WTC11 (cell line): ENCODE data around the gene PAK5. TPM values are rescaled to one million over a fixed set of nuclear protein-coding genes. Genes with fewer than 3 reads are reported as not detected.
"Not testable (repeated sequence)": the region's sequence is repeated elsewhere in the genome, so short reads cannot be mapped to it uniquely, and the experiment has no call there.

Source experiments
- ATAC-seq: fragments of 200-7000 bp; cut with Tn5 transposase; 2 replicates; pipeline ENCODE4 v1.10.0; 2021; ENCODE audit warnings: mild to moderate bottlenecking, moderate library complexity
- CTCF ChIA-PET: fragments of 300-600 bp; sonication (Branson Sonifier 250); formaldehyde crosslinking; loops from one replicate; lab custom pipeline; 2021; ENCODE audit warnings: antibody characterized with exemption; lab: Charles Lee
- POLR2A ChIA-PET: fragments of 350-600 bp; sonication (Branson Sonifier 250); formaldehyde crosslinking; loops from one replicate; lab custom pipeline; 2021; ENCODE audit warnings: antibody characterized with exemption; lab: Charles Lee
- DNase-seq: peaks from one replicate; pipeline ENCODE4 v3.0.0; 2021; ENCODE audit warnings: low spot score
- H3K27ac Mint-ChIP-seq: 2 replicates; pipeline ENCODE4 v1.8.0; 2021; ENCODE audit warnings: mixed read lengths
- H3K27me3 Mint-ChIP-seq: 2 replicates; pipeline ENCODE4 v1.8.0; 2021; ENCODE audit warnings: low read depth, mild to moderate bottlenecking, moderate library complexity, mixed read lengths
- H3K36me3 Mint-ChIP-seq: 2 replicates; pipeline ENCODE4 v1.8.0; 2021; ENCODE audit warnings: mixed read lengths
- H3K4me1 Mint-ChIP-seq: 2 replicates; pipeline ENCODE4 v1.8.0; 2022; ENCODE audit warnings: mixed read lengths
- H3K4me3 Mint-ChIP-seq: 2 replicates; pipeline ENCODE4 v1.8.0; 2021; ENCODE audit warnings: mild to moderate bottlenecking, moderate library complexity, mixed read lengths
- H3K9me3 Mint-ChIP-seq: 2 replicates; pipeline ENCODE4 v1.8.0; 2021; ENCODE audit warnings: mixed read lengths
- CREM ChIP-seq: sonication (generic); formaldehyde crosslinking; IDR thresholded peaks from 2 replicates; pipeline ENCODE4 v1.8.1; 2022; ENCODE audit warnings: mild to moderate bottlenecking, missing genetic modification reagents, moderate library complexity
- E2F1 ChIP-seq: sonication (generic); formaldehyde crosslinking; IDR thresholded peaks from 2 replicates; pipeline ENCODE4 v1.8.0; 2022; ENCODE audit warnings: mild to moderate bottlenecking, missing genetic modification reagents
- E2F5 ChIP-seq: sonication (generic); formaldehyde crosslinking; IDR thresholded peaks from 2 replicates; pipeline ENCODE4 v1.8.1; 2022; ENCODE audit warnings: mild to moderate bottlenecking, moderate library complexity, missing genetic modification reagents
- FOXK1 ChIP-seq: sonication (generic); formaldehyde crosslinking; IDR thresholded peaks from 2 replicates; pipeline ENCODE4 v1.8.0; 2022; ENCODE audit warnings: mild to moderate bottlenecking, moderate library complexity, missing genetic modification reagents
- GRHL2 ChIP-seq: fragments of 250-450 bp; sonication (Bioruptor Pico); IDR thresholded peaks from 2 replicates; pipeline ENCODE4 v1.8.0; 2022; ENCODE audit warnings: mild to moderate bottlenecking, moderate library complexity; ENCODE audit not compliant: insufficient replicate concordance, severe bottlenecking
- HMGA2 ChIP-seq: fragments of 250-450 bp; sonication (Bioruptor Pico); IDR thresholded peaks from 2 replicates; pipeline ENCODE4 v1.4.0; 2021; ENCODE audit warnings: mild to moderate bottlenecking, moderate library complexity
- JAZF1 ChIP-seq: fragments of 250-450 bp; sonication (Bioruptor Pico); IDR thresholded peaks from 2 replicates; pipeline ENCODE4 v1.9.0; 2021; ENCODE audit warnings: moderate library complexity, mild to moderate bottlenecking, inconsistent platforms
- MLX ChIP-seq: sonication (generic); formaldehyde crosslinking; IDR thresholded peaks from 2 replicates; pipeline ENCODE4 v1.8.1; 2023; ENCODE audit warnings: mild to moderate bottlenecking, missing genetic modification reagents, moderate library complexity
- NFATC4 ChIP-seq: fragments of 250-450 bp; sonication (Bioruptor Pico); IDR thresholded peaks from 2 replicates; pipeline ENCODE4 v1.9.0; 2021; ENCODE audit warnings: mild to moderate bottlenecking
- NFE2L1 ChIP-seq: sonication (generic); formaldehyde crosslinking; IDR thresholded peaks from 2 replicates; pipeline ENCODE4 v1.8.1; 2023; ENCODE audit warnings: missing genetic modification reagents
- NFYB ChIP-seq: sonication (generic); formaldehyde crosslinking; conservative IDR thresholded peaks from 2 replicates; pipeline ENCODE4 v1.8.0; 2022; ENCODE audit warnings: low read depth, missing genetic modification reagents
- NR3C1 ChIP-seq: sonication (generic); formaldehyde crosslinking; conservative IDR thresholded peaks from 2 replicates; pipeline ENCODE4 v1.8.1; 2023; ENCODE audit warnings: low read depth, mild to moderate bottlenecking, missing genetic modification reagents
- TCF7 ChIP-seq: sonication (generic); formaldehyde crosslinking; IDR thresholded peaks from 2 replicates; pipeline ENCODE4 v1.8.0; 2022; ENCODE audit warnings: mild to moderate bottlenecking, low read depth, missing genetic modification reagents, moderate library complexity
- TP53 ChIP-seq: sonication (generic); formaldehyde crosslinking; IDR thresholded peaks from 2 replicates; pipeline ENCODE4 v1.8.1; 2023; ENCODE audit warnings: mild to moderate bottlenecking, missing genetic modification reagents
- ZNF138 ChIP-seq: sonication (generic); formaldehyde crosslinking; conservative IDR thresholded peaks from 2 replicates; pipeline ENCODE4 v1.8.1; 2022; ENCODE audit warnings: mild to moderate bottlenecking, moderate library complexity, missing genetic modification reagents
- ZNF396 ChIP-seq: fragments of 250-450 bp; sonication (Bioruptor Pico); IDR thresholded peaks from 2 replicates; pipeline ENCODE4 v1.8.0; 2021; ENCODE audit warnings: mild to moderate bottlenecking, moderate library complexity, borderline replicate concordance
- ZNF416 ChIP-seq: fragments of 250-450 bp; sonication (Bioruptor Pico); IDR thresholded peaks from 2 replicates; pipeline ENCODE4 v1.9.0; 2021; ENCODE audit warnings: mild to moderate bottlenecking, inconsistent platforms
- total RNA-seq: library from RNA; stranded (reverse); gene quantifications from 3 replicates; pipeline ENCODE4 v1.2.3, GENCODE V29; 2021
- TF ChIP-seq, protein P1 (sequence below): fragments of 250-450 bp; sonication (Bioruptor Pico); IDR thresholded peaks from 2 replicates; pipeline ENCODE4 v1.9.0; 2021; ENCODE audit warnings: mild to moderate bottlenecking, borderline replicate concordance
- TF ChIP-seq, protein P2 (sequence below): sonication (generic); formaldehyde crosslinking; IDR thresholded peaks from 2 replicates; pipeline ENCODE4 v1.8.1; 2022; ENCODE audit warnings: low read depth, mild to moderate bottlenecking, moderate library complexity, missing genetic modification reagents, borderline replicate concordance
- TF ChIP-seq, protein P3 (sequence below): sonication (generic); formaldehyde crosslinking; IDR thresholded peaks from 2 replicates; pipeline ENCODE4 v1.8.0; 2022; ENCODE audit warnings: mild to moderate bottlenecking, missing genetic modification reagents

The PAK5 gene
- total RNA-seq, 1 experiment from 2014 or later: 0.31 TPM

DNA sequence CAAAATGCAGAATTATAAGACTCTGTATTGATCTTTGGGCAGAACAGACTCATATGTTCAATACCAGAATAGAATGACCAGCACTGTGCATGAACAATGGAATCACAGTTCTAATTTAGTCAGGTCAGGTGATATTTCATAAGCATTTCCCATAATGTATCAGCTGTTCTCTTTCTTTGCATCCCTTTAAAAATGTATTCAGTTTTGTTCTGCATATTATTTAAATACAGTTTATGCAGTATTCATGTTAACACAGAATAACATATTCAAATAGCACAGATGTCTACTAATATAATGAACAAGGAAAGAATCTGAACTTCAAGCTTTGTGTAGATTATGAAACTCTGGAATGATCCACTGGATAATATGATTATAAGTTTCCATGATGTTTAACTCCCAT is 196.0 kb downstream of the PAK5 start (continued):
- TF ChIP-seq, protein P1, sequence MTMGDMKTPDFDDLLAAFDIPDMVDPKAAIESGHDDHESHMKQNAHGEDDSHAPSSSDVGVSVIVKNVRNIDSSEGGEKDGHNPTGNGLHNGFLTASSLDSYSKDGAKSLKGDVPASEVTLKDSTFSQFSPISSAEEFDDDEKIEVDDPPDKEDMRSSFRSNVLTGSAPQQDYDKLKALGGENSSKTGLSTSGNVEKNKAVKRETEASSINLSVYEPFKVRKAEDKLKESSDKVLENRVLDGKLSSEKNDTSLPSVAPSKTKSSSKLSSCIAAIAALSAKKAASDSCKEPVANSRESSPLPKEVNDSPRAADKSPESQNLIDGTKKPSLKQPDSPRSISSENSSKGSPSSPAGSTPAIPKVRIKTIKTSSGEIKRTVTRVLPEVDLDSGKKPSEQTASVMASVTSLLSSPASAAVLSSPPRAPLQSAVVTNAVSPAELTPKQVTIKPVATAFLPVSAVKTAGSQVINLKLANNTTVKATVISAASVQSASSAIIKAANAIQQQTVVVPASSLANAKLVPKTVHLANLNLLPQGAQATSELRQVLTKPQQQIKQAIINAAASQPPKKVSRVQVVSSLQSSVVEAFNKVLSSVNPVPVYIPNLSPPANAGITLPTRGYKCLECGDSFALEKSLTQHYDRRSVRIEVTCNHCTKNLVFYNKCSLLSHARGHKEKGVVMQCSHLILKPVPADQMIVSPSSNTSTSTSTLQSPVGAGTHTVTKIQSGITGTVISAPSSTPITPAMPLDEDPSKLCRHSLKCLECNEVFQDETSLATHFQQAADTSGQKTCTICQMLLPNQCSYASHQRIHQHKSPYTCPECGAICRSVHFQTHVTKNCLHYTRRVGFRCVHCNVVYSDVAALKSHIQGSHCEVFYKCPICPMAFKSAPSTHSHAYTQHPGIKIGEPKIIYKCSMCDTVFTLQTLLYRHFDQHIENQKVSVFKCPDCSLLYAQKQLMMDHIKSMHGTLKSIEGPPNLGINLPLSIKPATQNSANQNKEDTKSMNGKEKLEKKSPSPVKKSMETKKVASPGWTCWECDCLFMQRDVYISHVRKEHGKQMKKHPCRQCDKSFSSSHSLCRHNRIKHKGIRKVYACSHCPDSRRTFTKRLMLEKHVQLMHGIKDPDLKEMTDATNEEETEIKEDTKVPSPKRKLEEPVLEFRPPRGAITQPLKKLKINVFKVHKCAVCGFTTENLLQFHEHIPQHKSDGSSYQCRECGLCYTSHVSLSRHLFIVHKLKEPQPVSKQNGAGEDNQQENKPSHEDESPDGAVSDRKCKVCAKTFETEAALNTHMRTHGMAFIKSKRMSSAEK: no peak
- TF ChIP-seq MLX (CRISPR knock-in tag) (no peak), HMGA2 (CRISPR knock-in tag) (no peak), TP53 (CRISPR knock-in tag) (no peak), ZNF416 (no peak), FOXK1 (CRISPR knock-in tag) (no peak), E2F5 (CRISPR knock-in tag) (no peak)
- TF ChIP-seq, protein P2, sequence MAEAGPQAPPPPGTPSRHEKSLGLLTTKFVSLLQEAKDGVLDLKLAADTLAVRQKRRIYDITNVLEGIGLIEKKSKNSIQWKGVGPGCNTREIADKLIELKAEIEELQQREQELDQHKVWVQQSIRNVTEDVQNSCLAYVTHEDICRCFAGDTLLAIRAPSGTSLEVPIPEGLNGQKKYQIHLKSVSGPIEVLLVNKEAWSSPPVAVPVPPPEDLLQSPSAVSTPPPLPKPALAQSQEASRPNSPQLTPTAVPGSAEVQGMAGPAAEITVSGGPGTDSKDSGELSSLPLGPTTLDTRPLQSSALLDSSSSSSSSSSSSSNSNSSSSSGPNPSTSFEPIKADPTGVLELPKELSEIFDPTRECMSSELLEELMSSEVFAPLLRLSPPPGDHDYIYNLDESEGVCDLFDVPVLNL (CRISPR knock-in tag): no peak

- POLR2A ChIA-PET, H3K27me3 Mint-ChIP-seq, H3K4me1 Mint-ChIP-seq, DNase-seq, H3K27ac Mint-ChIP-seq, ATAC-seq, H3K36me3 Mint-ChIP-seq, H3K4me3 Mint-ChIP-seq, CTCF ChIA-PET: not testable (repeated sequence)
- H3K9me3 Mint-ChIP-seq: peaks cover 17% of the 10 kb centered on the region
Measured at GRCh38 chr20:9641499-9642000, 197.3 kb downstream of the PAK5 start.

- POLR2A ChIA-PET: no interaction called here
- Mint-ChIP-seq H3K27ac (no peak overlapping the region), H3K4me1 (no peaks in the 10 kb centered on the region), H3K27me3 (no peaks in the 10 kb centered on the region), H3K9me3 (peaks cover 10% of the 10 kb centered on the region), H3K4me3 (no peak overlapping the region), H3K36me3 (peaks cover 4% of the 10 kb centered on the region)
- TF ChIP-seq NR3C1 (CRISPR knock-in tag) (no peak), HMGA2 (CRISPR knock-in tag) (no peak), NFE2L1 (CRISPR knock-in tag) (no peak), GRHL2 (CRISPR knock-in tag) (no peak), CREM (CRISPR knock-in tag) (no peak), ZNF138 (CRISPR knock-in tag) (no peak), JAZF1 (no peak), TCF7 (CRISPR knock-in tag) (no peak), NFATC4 (no peak), NFYB (CRISPR knock-in tag) (no peak), E2F1 (CRISPR knock-in tag) (no peak), ZNF396 (no peak), TP53 (CRISPR knock-in tag) (no peak)
- TF ChIP-seq, protein P3, sequence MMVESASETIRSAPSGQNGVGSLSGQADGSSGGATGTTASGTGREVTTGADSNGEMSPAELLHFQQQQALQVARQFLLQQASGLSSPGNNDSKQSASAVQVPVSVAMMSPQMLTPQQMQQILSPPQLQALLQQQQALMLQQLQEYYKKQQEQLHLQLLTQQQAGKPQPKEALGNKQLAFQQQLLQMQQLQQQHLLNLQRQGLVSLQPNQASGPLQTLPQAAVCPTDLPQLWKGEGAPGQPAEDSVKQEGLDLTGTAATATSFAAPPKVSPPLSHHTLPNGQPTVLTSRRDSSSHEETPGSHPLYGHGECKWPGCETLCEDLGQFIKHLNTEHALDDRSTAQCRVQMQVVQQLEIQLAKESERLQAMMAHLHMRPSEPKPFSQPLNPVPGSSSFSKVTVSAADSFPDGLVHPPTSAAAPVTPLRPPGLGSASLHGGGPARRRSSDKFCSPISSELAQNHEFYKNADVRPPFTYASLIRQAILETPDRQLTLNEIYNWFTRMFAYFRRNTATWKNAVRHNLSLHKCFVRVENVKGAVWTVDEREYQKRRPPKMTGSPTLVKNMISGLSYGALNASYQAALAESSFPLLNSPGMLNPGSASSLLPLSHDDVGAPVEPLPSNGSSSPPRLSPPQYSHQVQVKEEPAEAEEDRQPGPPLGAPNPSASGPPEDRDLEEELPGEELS (CRISPR knock-in tag): no peak
- no peak for ATAC-seq
- CTCF ChIA-PET: interaction anchor here (1.6 to 1.7 kb wide), 2 partner anchors 21 to 265 kb away, joined by 4 to 6 read pairs; no protein-coding TSS in a partner anchor
- DNase-seq: no peak
Measured at GRCh38 chr20:9637889-9638288, 201.0 kb downstream of the PAK5 start.
